MM.1S (cell line): ENCODE measurements around the gene LPIN1.
A peak's percentile ranks its signal among the peaks of the same experiment; 100 is the strongest.

Experiments
- DNase-seq: peaks from one replicate; pipeline ENCODE4 v3.0.0-alpha.2; 2015
- H2AFZ ChIP-seq: fragments of 300-600 bp; sonication (generic); 2 replicates; pipeline ENCODE4 v1.6.0; 2016; ENCODE audit warnings: antibody characterized with exemption, low read length
- H3F3A ChIP-seq: fragments of 300-600 bp; sonication (generic); 2 replicates; pipeline ENCODE4 v1.6.1; 2016; ENCODE audit warnings: mild to moderate bottlenecking, antibody characterized with exemption, low read length, moderate library complexity, mixed read lengths; ENCODE audit not compliant: insufficient read depth
- H3K27ac ChIP-seq: fragments of 300-600 bp; sonication (generic); 2 replicates; pipeline ENCODE4 v1.5.1; 2016; ENCODE audit warnings: mild to moderate bottlenecking, low read length
- H3K27me3 ChIP-seq: fragments of 300-600 bp; sonication (generic); replicated peaks from 2 replicates; pipeline ENCODE4 v1.6.0; 2016; ENCODE audit warnings: low read length; ENCODE audit not compliant: insufficient read depth
- H3K36me3 ChIP-seq: fragments of 300-600 bp; sonication (generic); replicated peaks from 2 replicates; pipeline ENCODE4 v1.6.1; 2016; ENCODE audit warnings: mild to moderate bottlenecking, low read length, mixed read lengths; ENCODE audit not compliant: insufficient read depth
- H3K4me1 ChIP-seq: fragments of 300-600 bp; sonication (generic); 2 replicates; pipeline ENCODE4 v1.6.1; 2016; ENCODE audit warnings: low read length, mixed read lengths
- H3K4me2 ChIP-seq: fragments of 300-600 bp; sonication (generic); 2 replicates; pipeline ENCODE4 v1.6.0; 2016; ENCODE audit warnings: low read depth, low read length
- H3K4me3 ChIP-seq: fragments of 300-600 bp; sonication (generic); 2 replicates; pipeline ENCODE4 v1.5.1; 2016; ENCODE audit warnings: low read length, mixed read lengths
- H3K79me2 ChIP-seq: fragments of 300-600 bp; sonication (generic); 2 replicates; pipeline ENCODE4 v1.6.1; 2016; ENCODE audit warnings: mixed run types, low read length, mixed read lengths
- H3K9ac ChIP-seq: fragments of 300-600 bp; sonication (generic); 2 replicates; pipeline ENCODE4 v1.6.1; 2016; ENCODE audit warnings: low read length, mixed read lengths
- H3K9me2 ChIP-seq: fragments of 300-600 bp; sonication (generic); replicated peaks from 2 replicates; pipeline ENCODE4 v1.6.1; 2016; ENCODE audit warnings: mild to moderate bottlenecking, low read length, mixed read lengths; ENCODE audit not compliant: insufficient read depth
- H3K9me3 ChIP-seq: fragments of 300-600 bp; sonication (generic); replicated peaks from 2 replicates; pipeline ENCODE4 v1.6.1; 2016; ENCODE audit warnings: mild to moderate bottlenecking, low read length, mixed read lengths; ENCODE audit not compliant: insufficient read depth
- H4K20me1 ChIP-seq: fragments of 300-600 bp; sonication (generic); 2 replicates; pipeline ENCODE4 v1.6.1; 2016; ENCODE audit warnings: mild to moderate bottlenecking, low read length, moderate library complexity, mixed read lengths; ENCODE audit not compliant: insufficient read depth
- CTCF ChIP-seq: fragments of 300-600 bp; sonication (generic); IDR thresholded peaks from 2 replicates; pipeline ENCODE4 v1.5.1; 2016; ENCODE audit warnings: antibody characterized with exemption, low read length, mixed read lengths
- EZH2 ChIP-seq: fragments of 300-600 bp; sonication (generic); optimal IDR thresholded peaks from 2 replicates; pipeline ENCODE3; 2017; ENCODE audit warnings: low read depth, mild to moderate bottlenecking, antibody characterized with exemption, low read length, mixed read lengths
- EZH2phosphoT487 ChIP-seq: fragments of 300-600 bp; sonication (generic); IDR thresholded peaks from 2 replicates; pipeline ENCODE4 v1.6.1; 2018; ENCODE audit warnings: antibody characterized with exemption, low read length

The LPIN1 gene

DNA sequence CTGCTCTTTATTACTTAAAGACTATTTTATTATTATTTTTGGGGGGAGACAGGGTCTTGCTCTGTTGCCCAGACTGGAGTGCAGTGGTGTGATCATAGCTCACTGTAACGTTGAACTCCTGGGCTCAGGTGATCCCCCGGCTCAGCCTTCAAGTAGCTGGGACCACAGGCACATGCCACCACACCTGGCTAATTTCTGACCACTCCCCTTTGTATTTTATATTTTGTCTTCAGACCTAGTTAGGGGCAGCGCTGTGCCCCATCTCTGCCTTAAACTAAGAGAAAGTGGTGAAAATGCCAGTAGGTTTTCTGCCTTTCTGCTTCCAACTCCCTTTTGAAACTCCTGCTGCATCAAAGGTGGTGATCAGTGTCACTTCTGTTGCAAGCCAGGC lies 82.5 kb downstream of the LPIN1 start:
- peaks cover 36% of the 10 kb centered on the region for H3K27me3 ChIP-seq
- H4K20me1 ChIP-seq = peaks cover 16% of the 10 kb centered on the region; the same call in 1 of the 2 replicates
- no peak overlapping the region for H2AFZ ChIP-seq
- TF ChIP-seq EZH2 = no peak
- no peak for TF ChIP-seq EZH2phosphoT487
- no peak for TF ChIP-seq CTCF
- peaks cover 30% of the 10 kb centered on the region for H3K4me1 ChIP-seq
- no peak overlapping the region for H3K9ac ChIP-seq
- H3K27ac ChIP-seq = no peak overlapping the region
- H3K79me2 ChIP-seq = no peaks in the 10 kb centered on the region
- peaks cover 15% of the 10 kb centered on the region for H3K36me3 ChIP-seq
- no peaks in the 10 kb centered on the region for H3K9me3 ChIP-seq
- 0 out of 2 replicates have a peak overlapping the region, but pooled peaks have one; percentile 52 for H3K4me2 ChIP-seq
- no peak for DNase-seq
- H3K4me3 ChIP-seq = no peak overlapping the region
- H3F3A ChIP-seq = peaks cover 28% of the 10 kb centered on the region
- no peaks in the 10 kb centered on the region for H3K9me2 ChIP-seq

DNA sequence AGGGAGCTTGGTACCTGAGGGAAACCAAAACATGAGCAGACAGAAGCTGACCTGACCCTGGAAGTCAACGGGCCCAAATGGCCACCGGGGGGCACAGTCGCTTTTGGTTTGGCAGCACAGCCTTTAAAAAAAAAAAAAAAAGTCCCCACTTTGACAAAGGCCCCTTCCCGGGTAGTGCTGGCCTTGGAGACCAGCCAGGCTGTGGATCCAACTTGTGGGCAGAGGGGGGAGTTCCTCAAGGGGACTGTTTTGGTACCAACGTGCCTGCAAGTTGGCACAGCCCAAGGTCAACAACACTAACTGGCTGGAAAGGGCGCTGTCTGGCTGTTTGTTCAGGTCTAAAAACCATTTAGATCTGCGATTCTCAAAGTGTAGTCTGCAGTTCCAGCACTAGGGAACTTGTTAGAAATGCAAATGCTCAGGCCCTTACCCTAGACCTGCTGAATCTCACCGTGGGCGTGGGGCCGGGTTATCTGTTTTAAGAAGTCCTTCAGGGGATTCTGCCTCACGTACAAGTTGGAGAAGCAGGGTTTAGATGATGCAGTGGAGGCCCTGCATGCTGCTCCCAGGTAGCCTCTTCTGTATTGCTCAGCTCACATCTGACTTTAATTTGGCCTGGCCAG lies 83.0 kb downstream of the LPIN1 start:
- H3K9ac ChIP-seq = no peak overlapping the region
- peaks cover 30% of the 10 kb centered on the region for H3K4me1 ChIP-seq
- DNase-seq = peak; percentile 44
- peaks cover 41% of the 10 kb centered on the region for H3K27me3 ChIP-seq
- H3K9me3 ChIP-seq = no peaks in the 10 kb centered on the region
- no peaks in the 10 kb centered on the region for H3K9me2 ChIP-seq
- no peak overlapping the region for H2AFZ ChIP-seq
- H3K4me2 ChIP-seq = peak overlapping the region; percentile 52
- H3F3A ChIP-seq = peaks cover 28% of the 10 kb centered on the region
- peaks cover 16% of the 10 kb centered on the region; the same call in 1 of the 2 replicates for H4K20me1 ChIP-seq
- no peak overlapping the region for H3K4me3 ChIP-seq
- no peaks in the 10 kb centered on the region for H3K79me2 ChIP-seq
- TF ChIP-seq EZH2phosphoT487 (no peak), CTCF (peak; percentile 51), EZH2 (no peak)
- no peak overlapping the region for H3K27ac ChIP-seq
- H3K36me3 ChIP-seq = peaks cover 10% of the 10 kb centered on the region

DNA sequence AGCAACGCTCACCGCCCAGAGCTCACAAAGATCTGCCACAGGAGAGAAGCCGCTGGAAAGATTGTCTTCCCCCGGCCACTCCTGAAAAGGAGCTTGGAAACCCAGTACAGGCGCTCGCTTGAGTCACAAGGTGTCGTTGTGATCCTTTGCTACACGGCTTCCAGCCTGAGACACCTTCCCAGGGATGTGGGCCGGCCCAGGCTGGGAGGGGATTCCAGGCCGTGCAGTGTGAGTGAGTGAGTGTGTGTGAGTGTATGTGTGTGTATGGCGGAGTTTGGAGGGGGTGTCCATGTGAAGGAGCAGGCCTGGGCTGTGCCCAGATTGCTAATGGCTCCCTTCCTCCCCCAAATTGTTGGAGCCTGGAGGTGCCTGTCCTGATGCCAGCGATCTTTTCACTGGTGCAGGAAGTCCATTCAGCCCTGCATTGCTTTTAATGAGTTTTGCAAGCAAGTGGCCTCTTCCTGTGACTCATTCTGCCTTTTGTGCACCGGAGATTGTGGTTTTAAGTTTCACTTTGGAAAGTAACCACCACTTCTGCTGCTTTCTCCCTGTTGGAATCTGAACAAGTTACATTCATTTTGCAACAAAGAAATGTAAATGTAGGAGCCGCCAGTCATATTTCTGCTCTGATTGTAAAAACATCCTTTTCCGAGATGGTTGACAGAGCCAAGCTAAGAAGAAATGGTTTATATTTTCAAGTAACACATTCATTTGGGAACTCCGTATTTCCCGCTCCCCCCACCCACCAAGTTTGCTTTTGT lies 83.7 kb downstream of the LPIN1 start:
- Histone ChIP-seq H2AFZ (no peak overlapping the region), H3K9ac (no peak overlapping the region), H3K36me3 (peaks cover 7% of the 10 kb centered on the region; the same call in 1 of the 2 replicates), H3K27ac (no peak overlapping the region), H3K4me1 (peaks cover 30% of the 10 kb centered on the region), H3K9me2 (no peaks in the 10 kb centered on the region), H3K4me2 (peak overlapping the region; percentile 52), H3K79me2 (no peaks in the 10 kb centered on the region), H4K20me1 (peaks cover 16% of the 10 kb centered on the region; the same call in 1 of the 2 replicates), H3K4me3 (no peak overlapping the region), H3F3A (peaks cover 28% of the 10 kb centered on the region), H3K9me3 (no peaks in the 10 kb centered on the region), H3K27me3 (peaks cover 48% of the 10 kb centered on the region)
- TF ChIP-seq EZH2phosphoT487 (peak; percentile 100), CTCF (no peak)
- DNase-seq = peak; percentile 85
